Vein endothelial cell (primary cell): ENCODE results near the gene LTBP1. TPM values are rescaled to one million over a fixed set of nuclear protein-coding genes. Genes with fewer than 3 reads are reported as not detected.

Experiments
- small RNA-seq: library from RNA; depleted of rRNA; stranded (forward); fragments of <200 nt; gene quantifications from one replicate; pipeline ENCODE3, GENCODE V24; 2012
- total RNA-seq: library from RNA; depleted of rRNA; stranded (reverse); fragments of >200 nt; gene quantifications from 2 replicates; pipeline ENCODE4 v1.2.3, GENCODE V29; 2012

The LTBP1 gene, protein sequence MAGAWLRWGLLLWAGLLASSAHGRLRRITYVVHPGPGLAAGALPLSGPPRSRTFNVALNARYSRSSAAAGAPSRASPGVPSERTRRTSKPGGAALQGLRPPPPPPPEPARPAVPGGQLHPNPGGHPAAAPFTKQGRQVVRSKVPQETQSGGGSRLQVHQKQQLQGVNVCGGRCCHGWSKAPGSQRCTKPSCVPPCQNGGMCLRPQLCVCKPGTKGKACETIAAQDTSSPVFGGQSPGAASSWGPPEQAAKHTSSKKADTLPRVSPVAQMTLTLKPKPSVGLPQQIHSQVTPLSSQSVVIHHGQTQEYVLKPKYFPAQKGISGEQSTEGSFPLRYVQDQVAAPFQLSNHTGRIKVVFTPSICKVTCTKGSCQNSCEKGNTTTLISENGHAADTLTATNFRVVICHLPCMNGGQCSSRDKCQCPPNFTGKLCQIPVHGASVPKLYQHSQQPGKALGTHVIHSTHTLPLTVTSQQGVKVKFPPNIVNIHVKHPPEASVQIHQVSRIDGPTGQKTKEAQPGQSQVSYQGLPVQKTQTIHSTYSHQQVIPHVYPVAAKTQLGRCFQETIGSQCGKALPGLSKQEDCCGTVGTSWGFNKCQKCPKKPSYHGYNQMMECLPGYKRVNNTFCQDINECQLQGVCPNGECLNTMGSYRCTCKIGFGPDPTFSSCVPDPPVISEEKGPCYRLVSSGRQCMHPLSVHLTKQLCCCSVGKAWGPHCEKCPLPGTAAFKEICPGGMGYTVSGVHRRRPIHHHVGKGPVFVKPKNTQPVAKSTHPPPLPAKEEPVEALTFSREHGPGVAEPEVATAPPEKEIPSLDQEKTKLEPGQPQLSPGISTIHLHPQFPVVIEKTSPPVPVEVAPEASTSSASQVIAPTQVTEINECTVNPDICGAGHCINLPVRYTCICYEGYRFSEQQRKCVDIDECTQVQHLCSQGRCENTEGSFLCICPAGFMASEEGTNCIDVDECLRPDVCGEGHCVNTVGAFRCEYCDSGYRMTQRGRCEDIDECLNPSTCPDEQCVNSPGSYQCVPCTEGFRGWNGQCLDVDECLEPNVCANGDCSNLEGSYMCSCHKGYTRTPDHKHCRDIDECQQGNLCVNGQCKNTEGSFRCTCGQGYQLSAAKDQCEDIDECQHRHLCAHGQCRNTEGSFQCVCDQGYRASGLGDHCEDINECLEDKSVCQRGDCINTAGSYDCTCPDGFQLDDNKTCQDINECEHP (N-terminal part only)
- total RNA-seq = 41.3 and 145 TPM in 2 replicates

DNA sequence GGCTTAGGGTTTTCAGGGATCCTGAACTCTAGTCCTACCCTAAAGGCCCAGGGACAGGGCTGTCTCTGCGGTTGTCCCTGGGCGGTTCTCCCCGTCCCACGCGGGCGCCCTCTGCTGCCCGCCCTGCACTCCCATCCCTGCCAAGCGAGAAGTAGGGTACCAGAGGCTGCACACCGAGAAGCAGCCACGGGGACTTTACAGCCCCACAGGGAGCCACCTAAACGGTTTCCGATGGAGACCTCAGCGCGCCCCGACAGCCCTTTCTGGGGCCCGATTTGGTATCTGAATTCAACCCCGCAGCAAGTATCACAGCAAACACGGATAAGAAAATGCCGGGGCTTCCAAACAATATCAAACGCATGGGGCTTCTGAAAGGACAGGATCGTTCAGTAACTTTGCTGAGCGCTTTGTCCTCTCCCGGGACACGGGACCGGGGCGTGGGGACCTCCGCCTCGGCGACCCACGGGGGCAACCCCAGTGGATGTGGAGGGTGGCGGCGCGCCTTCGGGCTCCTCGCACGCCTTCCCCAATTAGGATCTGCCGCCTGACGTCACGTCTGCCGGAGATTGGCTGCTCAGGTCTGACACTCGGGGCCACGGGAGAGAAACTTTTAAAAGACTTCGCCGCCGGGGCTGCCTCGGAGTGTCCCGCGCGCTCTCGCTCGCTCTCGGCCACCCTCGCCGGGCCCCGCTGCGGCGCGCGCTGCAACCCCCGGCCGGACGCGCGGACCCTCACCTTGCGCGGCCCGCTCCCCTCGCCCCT lies at the start of gene LTBP1:
Gene LTBP1 (plus strand): TSS at position 640 of the 762 bp plus-strand sequence. CDS start 372 bp downstream, outside the sequence.

Small RNA genes within 50 kb of the gene (small RNA-seq; reads per million reads assigned to genes)
- gene RF00019 (not detected), gene RNA5SP91 (not detected), gene RNA5SP92 (not detected)
